Mucosa of descending colon (tissue), 3 donors: Measurements from ENCODE around the gene THEM4. TPM values are rescaled to one million over a fixed set of nuclear protein-coding genes. Genes with fewer than 3 reads are reported as not detected.

Source experiments
- ATAC-seq: fragments of 200-7000 bp; cut with Tn5 transposase; one replicate; pipeline ENCODE4 v1.9.1; 2020; ENCODE audit warnings: mild to moderate bottlenecking, moderate library complexity
- DNase-seq, 3 donors: peaks; one replicate each; pipeline ENCODE4 v3.0.0-alpha.2; 2020
- H3K36me3 ChIP-seq: fragments of 200-600 bp; one replicate; pipeline ENCODE4 v1.8.0; 2021; ENCODE audit warnings: low read depth, mild to moderate bottlenecking
- H3K4me1 ChIP-seq: fragments of 200-600 bp; one replicate; pipeline ENCODE4 v1.8.0; 2021; ENCODE audit warnings: low read depth, mild to moderate bottlenecking
- H3K4me3 ChIP-seq: fragments of 200-600 bp; one replicate; pipeline ENCODE4 v1.8.0; 2021; ENCODE audit warnings: mild to moderate bottlenecking
- H3K9me3 ChIP-seq: fragments of 200-600 bp; one replicate; pipeline ENCODE4 v1.8.0; 2021; ENCODE audit warnings: mild to moderate bottlenecking
- intact Hi-C, 2 donors: fragments of 100-400 bp; cut with DNase I in 1 of 2; cut with micrococcal nuclease in 1 of 2; formaldehyde crosslinking; loops; one replicate each; pipeline versions ENCODE4 v1.11.0 to v1.11.1; 2022; cut with DNase I, micrococcal nuclease
- total RNA-seq, 3 donors: library from RNA; stranded (reverse); fragmentation: NEBNext Ultra II Directional in 2 of 3; extraction: Animal tissue kit (Norgen Biotek cat#: 25700) in 2 of 3; gene quantifications; one replicate each; pipeline versions ENCODE4 v1.2.1 to v1.2.4, GENCODE V29; 2021 to 2023
- TF ChIP-seq, protein P1 (sequence below): fragments of 200-600 bp; IDR thresholded peaks from one replicate; pipeline ENCODE4 v1.8.0; 2022; ENCODE audit warnings: antibody characterized with exemption, mild to moderate bottlenecking
- donor health status: DM: no; HTN: no; CAD: no; lungs with moderate emphysema.
- donor health status: DM: no; HTN: no; CAD: no.
- donor health status: DM: no; HTN: yes; CAD: no.

THEM4 gene
- total RNA-seq, 3 donors from 2014 or later: 9.1 to 12.7 (median 11.3) TPM

DNA sequence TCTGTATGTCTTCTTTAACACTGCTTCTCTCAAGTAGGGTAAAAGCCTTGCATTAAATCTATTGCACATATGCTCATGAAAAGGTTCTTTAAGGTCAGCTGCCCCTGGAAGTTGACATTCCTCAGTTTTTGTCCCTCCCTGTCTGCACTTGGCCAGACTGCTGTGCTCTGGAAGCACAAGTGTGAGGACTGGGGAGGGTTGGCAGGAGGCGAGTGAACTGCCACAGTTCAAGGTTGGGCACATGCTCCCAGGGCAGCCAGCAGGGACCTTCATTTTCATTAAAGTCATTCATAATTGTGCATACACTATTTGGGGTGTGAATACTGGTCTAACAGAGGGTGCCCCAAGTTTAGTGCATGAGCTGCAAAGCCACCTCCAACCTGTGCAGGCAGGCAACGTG is 44.9 kb downstream of the THEM4 start:
- H3K36me3 ChIP-seq: no peaks in the 10 kb centered on the region
- TF ChIP-seq, protein P1, sequence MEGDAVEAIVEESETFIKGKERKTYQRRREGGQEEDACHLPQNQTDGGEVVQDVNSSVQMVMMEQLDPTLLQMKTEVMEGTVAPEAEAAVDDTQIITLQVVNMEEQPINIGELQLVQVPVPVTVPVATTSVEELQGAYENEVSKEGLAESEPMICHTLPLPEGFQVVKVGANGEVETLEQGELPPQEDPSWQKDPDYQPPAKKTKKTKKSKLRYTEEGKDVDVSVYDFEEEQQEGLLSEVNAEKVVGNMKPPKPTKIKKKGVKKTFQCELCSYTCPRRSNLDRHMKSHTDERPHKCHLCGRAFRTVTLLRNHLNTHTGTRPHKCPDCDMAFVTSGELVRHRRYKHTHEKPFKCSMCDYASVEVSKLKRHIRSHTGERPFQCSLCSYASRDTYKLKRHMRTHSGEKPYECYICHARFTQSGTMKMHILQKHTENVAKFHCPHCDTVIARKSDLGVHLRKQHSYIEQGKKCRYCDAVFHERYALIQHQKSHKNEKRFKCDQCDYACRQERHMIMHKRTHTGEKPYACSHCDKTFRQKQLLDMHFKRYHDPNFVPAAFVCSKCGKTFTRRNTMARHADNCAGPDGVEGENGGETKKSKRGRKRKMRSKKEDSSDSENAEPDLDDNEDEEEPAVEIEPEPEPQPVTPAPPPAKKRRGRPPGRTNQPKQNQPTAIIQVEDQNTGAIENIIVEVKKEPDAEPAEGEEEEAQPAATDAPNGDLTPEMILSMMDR: no peak
- H3K9me3 ChIP-seq: no peaks in the 10 kb centered on the region
- peaks cover 9% of the 10 kb centered on the region for H3K4me1 ChIP-seq
- DNase-seq (no peak), ATAC-seq (no peak)
- intact Hi-C loops: no loop called here
- no peak overlapping the region for H3K4me3 ChIP-seq

DNA sequence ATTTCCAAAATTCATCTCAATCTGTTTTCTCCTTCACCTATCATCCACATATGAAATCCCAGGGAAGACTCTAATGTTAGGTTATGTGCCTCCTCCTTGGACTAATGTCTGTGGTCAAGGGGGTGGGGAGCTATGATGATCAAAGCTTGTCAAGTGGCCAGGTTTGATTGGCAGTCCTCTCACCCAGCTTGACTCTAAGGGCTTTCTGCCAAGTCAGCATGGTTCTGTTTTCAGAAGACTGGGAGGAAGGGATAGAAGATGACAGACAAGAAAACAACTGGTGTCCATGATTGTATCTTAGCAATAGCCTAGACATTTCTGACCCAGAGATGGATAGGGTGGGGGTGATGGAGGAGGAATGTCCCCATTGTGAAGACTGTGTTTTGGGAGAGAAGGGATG is 46.7 kb downstream of the THEM4 start:
- ATAC-seq (no peak), DNase-seq (no peak)
- TF ChIP-seq, protein P1: no peak
- Histone ChIP-seq H3K36me3 (no peaks in the 10 kb centered on the region), H3K4me1 (peaks cover under 1% of the 10 kb centered on the region), H3K4me3 (no peak overlapping the region), H3K9me3 (no peaks in the 10 kb centered on the region)
- intact Hi-C loops: no loop called here

DNA sequence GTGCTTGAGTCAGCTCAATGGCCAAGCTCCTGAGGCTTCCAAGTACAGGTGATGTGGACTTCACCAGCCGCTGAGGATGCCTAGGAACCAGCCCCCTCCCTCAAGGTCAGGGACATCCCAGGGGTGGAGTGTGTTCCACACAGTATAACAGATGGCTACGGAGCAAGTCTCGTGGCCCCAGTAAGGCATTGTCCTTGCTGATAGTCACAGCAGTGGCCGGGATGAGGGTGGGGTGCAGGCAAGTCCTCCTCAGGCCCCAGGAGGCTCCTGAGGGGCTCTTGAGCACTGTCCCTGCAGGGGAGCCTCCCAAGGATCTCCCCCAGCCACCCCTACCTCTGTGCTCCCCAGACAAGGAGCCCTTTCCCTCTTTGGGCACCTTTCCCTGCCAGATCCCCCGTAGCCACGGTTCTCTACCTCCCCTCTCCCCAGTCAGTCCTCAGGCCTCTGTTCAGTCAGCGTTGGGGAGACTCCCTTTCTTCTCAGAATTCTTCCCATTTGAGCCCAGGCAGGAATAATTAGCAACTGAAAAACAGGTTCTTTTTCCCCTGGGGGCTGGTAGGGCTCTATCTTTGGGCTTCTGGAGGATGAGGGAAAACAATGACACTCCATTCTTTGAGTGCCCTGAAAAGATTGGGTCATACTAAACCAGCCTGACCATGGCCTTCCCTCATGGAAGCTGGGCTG is 48.7 kb downstream of the THEM4 start:
- no peak for DNase-seq
- H3K4me1 ChIP-seq: no peaks in the 10 kb centered on the region
- intact Hi-C loops: no loop called here
- H3K4me3 ChIP-seq: no peak overlapping the region
- no peak for ATAC-seq
- H3K9me3 ChIP-seq: no peaks in the 10 kb centered on the region
- no peaks in the 10 kb centered on the region for H3K36me3 ChIP-seq
- TF ChIP-seq, protein P1: no peak

DNA sequence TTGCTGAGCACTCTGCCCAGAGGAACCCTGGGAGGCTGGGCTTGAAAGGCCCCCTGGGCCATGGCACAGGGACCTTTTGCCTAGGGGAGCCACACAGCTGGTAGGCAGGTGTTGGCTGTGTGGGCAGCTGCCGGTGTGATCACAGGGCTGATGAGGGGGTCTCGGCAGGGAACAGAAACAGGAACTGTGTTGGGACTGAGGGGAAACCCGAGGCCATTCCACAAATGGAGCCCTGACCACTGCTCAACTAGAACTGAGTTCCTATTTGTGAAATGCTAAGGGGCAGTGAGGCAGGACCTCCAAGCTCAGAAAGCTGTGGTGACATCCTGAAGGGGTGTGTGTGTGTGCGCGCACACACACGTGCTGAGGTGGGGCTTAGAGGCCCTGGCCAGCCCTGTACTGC is 49.4 kb downstream of the THEM4 start:
- intact Hi-C loops: no loop called here
- H3K4me1 ChIP-seq: no peaks in the 10 kb centered on the region
- H3K9me3 ChIP-seq: no peaks in the 10 kb centered on the region
- H3K36me3 ChIP-seq: no peaks in the 10 kb centered on the region
- ATAC-seq (no peak), DNase-seq (no peak)
- no peak overlapping the region for H3K4me3 ChIP-seq
- TF ChIP-seq, protein P1: no peak

DNA sequence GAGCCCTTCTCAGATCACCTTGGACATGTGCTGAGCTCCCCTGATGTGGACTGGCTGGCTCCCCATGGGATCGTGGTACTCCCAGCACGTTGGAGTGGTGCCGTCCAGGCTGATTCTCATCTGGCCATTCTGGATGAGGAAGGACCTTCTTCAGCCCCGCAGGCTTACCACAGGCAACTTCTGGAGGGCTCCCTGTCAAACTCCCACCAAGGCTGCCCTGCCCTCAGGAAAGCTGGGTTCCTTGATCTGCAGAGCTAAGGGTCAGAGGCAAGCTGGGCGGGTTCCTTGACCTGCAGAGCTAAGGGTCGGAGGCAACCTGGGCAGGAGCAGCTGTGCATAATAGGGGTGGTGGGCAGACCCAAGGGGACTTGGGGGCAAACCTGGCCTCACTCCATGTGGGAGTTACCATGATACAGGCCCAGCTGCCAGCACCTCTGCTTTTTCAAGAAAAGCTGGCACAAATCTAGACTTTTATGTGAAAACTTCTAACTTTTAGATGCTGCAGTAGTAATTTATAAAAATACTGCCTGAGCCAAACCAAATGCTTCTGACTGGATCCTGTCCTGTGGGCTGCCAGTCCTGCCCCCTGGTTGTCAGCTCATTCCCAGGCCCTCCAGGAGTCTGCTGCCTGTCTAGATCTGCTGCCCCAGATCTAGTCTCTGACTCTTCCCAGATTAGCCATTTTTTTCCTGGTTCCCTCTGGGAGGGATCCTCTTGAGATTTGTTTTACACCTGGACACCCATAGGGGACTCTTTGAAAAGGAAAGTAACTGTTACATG is 50.2 kb downstream of the THEM4 start:
- TF ChIP-seq, protein P1: no peak
- intact Hi-C loops: no loop called here
- no peak for ATAC-seq

More for the DNA sequence above, 50.2 kb downstream of the THEM4 start:
- DNase-seq: no peak
- no peaks in the 10 kb centered on the region for H3K36me3 ChIP-seq
- no peak overlapping the region for H3K4me3 ChIP-seq
- no peaks in the 10 kb centered on the region for H3K4me1 ChIP-seq
- H3K9me3 ChIP-seq: no peaks in the 10 kb centered on the region
